NCI-H1436 (cell line): ENCODE results near the gene APBB1IP.
"Not testable (repeated sequence)": the region's sequence is repeated elsewhere in the genome, so short reads cannot be mapped to it uniquely, and the experiment has no call there.

Experiments
- DNase-seq: peaks from one replicate; lab custom pipeline; 2025; lab: John Stamatoyannopoulos, UW

APBB1IP gene

GRCh38 chr10:26437637-26438461, at the start of gene APBB1IP:
Gene APBB1IP, plus strand, starts transcription at chr10:26438341. Its CDS starts 53,986 bp downstream, at chr10:26492327.
- DNase-seq = no peak

GRCh38 chr10:26389533-26389932, 48.6 kb upstream of the APBB1IP start:
- DNase-seq = no peak

GRCh38 chr10:26391701-26392695, 46.1 kb upstream of the APBB1IP start:
- no peak for DNase-seq

- DNase-seq = not testable (repeated sequence)
These were observed 39.8 kb upstream of the APBB1IP start for GRCh38 chr10:26398353-26398752.

- no peak for DNase-seq
These were observed 30.7 kb upstream of the APBB1IP start for GRCh38 chr10:26407406-26407969.

GRCh38 chr10:26408858-26409494, 29.2 kb upstream of the APBB1IP start:
- DNase-seq = no peak

GRCh38 chr10:26410356-26410755, 27.8 kb upstream of the APBB1IP start:
- no peak for DNase-seq

GRCh38 chr10:26412932-26413331, 25.2 kb upstream of the APBB1IP start:
- no peak for DNase-seq

GRCh38 chr10:26413375-26413774, 24.8 kb upstream of the APBB1IP start:
- DNase-seq = no peak

GRCh38 chr10:26417136-26417535, 21.0 kb upstream of the APBB1IP start:
- DNase-seq = no peak

- DNase-seq = no peak
These were observed 15.2 kb upstream of the APBB1IP start for GRCh38 chr10:26422977-26423376.

GRCh38 chr10:26423722-26424121, 14.4 kb upstream of the APBB1IP start:
- DNase-seq = no peak

GRCh38 chr10:26430641-26431163, 7.4 kb upstream of the APBB1IP start:
- DNase-seq = no peak

GRCh38 chr10:26432938-26433337, 5.2 kb upstream of the APBB1IP start:
- DNase-seq = no peak

GRCh38 chr10:26435852-26436251, 2.3 kb upstream of the APBB1IP start:
- DNase-seq = no peak

- DNase-seq = no peak
These were observed 1.3 kb upstream of the APBB1IP start for GRCh38 chr10:26436848-26437247.

- no peak for DNase-seq
These were observed 597 bp downstream of the APBB1IP start for GRCh38 chr10:26438534-26439341.

- DNase-seq = no peak
These were observed 1.4 kb downstream of the APBB1IP start for GRCh38 chr10:26439406-26440087.

- no peak for DNase-seq
These were observed 1.9 kb downstream of the APBB1IP start for GRCh38 chr10:26440088-26440470.
